ENCODE results near the gene CD14. TPM values are rescaled to one million over a fixed set of nuclear protein-coding genes. Genes with fewer than 3 reads are reported as not detected.
"Not testable (repeated sequence)": the region's sequence is repeated elsewhere in the genome, so short reads cannot be mapped to it uniquely, and the experiment has no call there.

Gene CD14
- total RNA-seq, 1 experiment from 2014 or later: 0.63 TPM

GRCh38 chr5:140672455-140673186 lies 39.6 kb upstream of the CD14 start:
- peaks cover 7% of the 10 kb centered on the region for H3K4me1 Mint-ChIP-seq
- DNase-seq (ENCODE audit: low spot score) (peak; percentile 22), ATAC-seq (peak; percentile 22)
- peaks cover 57% of the 10 kb centered on the region for H3K36me3 Mint-ChIP-seq
- no peak overlapping the region for H3K4me3 Mint-ChIP-seq
- H3K9me3 Mint-ChIP-seq: no peaks in the 10 kb centered on the region
- ChIA-PET CTCF (interaction anchor here (0.6 to 1.6 kb wide), 3 partner anchors 38 to 326 kb away, joined by 3 to 4 read pairs (median 4); partner anchors contain the start of gene HBEGF), POLR2A (interaction anchor here (0.9 to 1.1 kb wide), 2 partner anchors 7 to 108 kb away, joined by 3 to 4 read pairs; partner anchors contain the start of genes APBB3 and WDR55)
- TF ChIP-seq CREB1 (CRISPR knock-in tag; IDR thresholded peaks at IDR 0.05) (no peak), JAZF1 (CRISPR knock-in tag; IDR thresholded peaks at IDR 0.05) (no peak), MXD4 (CRISPR knock-in tag; IDR thresholded peaks at IDR 0.05; ENCODE audit: borderline replicate concordance) (no peak), ZNF396 (CRISPR knock-in tag; IDR thresholded peaks at IDR 0.05; ENCODE audit: borderline replicate concordance) (no peak), MYBL2 (CRISPR knock-in tag; IDR thresholded peaks at IDR 0.05) (no peak), ZNF423 (CRISPR knock-in tag; IDR thresholded peaks at IDR 0.05) (no peak)
- TF ChIP-seq, protein P1, sequence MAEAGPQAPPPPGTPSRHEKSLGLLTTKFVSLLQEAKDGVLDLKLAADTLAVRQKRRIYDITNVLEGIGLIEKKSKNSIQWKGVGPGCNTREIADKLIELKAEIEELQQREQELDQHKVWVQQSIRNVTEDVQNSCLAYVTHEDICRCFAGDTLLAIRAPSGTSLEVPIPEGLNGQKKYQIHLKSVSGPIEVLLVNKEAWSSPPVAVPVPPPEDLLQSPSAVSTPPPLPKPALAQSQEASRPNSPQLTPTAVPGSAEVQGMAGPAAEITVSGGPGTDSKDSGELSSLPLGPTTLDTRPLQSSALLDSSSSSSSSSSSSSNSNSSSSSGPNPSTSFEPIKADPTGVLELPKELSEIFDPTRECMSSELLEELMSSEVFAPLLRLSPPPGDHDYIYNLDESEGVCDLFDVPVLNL (CRISPR knock-in tag; IDR thresholded peaks at IDR 0.05; ENCODE audit: borderline replicate concordance, low read depth): no peak
- TF ChIP-seq, protein P2, sequence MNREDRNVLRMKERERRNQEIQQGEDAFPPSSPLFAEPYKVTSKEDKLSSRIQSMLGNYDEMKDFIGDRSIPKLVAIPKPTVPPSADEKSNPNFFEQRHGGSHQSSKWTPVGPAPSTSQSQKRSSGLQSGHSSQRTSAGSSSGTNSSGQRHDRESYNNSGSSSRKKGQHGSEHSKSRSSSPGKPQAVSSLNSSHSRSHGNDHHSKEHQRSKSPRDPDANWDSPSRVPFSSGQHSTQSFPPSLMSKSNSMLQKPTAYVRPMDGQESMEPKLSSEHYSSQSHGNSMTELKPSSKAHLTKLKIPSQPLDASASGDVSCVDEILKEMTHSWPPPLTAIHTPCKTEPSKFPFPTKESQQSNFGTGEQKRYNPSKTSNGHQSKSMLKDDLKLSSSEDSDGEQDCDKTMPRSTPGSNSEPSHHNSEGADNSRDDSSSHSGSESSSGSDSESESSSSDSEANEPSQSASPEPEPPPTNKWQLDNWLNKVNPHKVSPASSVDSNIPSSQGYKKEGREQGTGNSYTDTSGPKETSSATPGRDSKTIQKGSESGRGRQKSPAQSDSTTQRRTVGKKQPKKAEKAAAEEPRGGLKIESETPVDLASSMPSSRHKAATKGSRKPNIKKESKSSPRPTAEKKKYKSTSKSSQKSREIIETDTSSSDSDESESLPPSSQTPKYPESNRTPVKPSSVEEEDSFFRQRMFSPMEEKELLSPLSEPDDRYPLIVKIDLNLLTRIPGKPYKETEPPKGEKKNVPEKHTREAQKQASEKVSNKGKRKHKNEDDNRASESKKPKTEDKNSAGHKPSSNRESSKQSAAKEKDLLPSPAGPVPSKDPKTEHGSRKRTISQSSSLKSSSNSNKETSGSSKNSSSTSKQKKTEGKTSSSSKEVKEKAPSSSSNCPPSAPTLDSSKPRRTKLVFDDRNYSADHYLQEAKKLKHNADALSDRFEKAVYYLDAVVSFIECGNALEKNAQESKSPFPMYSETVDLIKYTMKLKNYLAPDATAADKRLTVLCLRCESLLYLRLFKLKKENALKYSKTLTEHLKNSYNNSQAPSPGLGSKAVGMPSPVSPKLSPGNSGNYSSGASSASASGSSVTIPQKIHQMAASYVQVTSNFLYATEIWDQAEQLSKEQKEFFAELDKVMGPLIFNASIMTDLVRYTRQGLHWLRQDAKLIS (CRISPR knock-in tag; IDR thresholded peaks at IDR 0.05; ENCODE audit: borderline replicate concordance): no peak
- H3K27ac Mint-ChIP-seq: no peak overlapping the region
- no peaks in the 10 kb centered on the region for H3K27me3 Mint-ChIP-seq (ENCODE audit: low read depth)

- peak overlapping the region; percentile 36 for H3K27ac Mint-ChIP-seq
- no peaks in the 10 kb centered on the region for H3K27me3 Mint-ChIP-seq (ENCODE audit: low read depth)
- peaks cover 7% of the 10 kb centered on the region for H3K4me1 Mint-ChIP-seq
- no peak for TF ChIP-seq TP53 (CRISPR knock-in tag; IDR thresholded peaks at IDR 0.05)
- TF ChIP-seq ETV6 (CRISPR knock-in tag; IDR thresholded peaks at IDR 0.05): no peak
- TF ChIP-seq NFYB (CRISPR knock-in tag; conservative IDR thresholded peaks at IDR 0.05; ENCODE audit: low read depth): no peak
- TF ChIP-seq NFATC4 (CRISPR knock-in tag; IDR thresholded peaks at IDR 0.05): no peak
- TF ChIP-seq, protein P1 (CRISPR knock-in tag; IDR thresholded peaks at IDR 0.05; ENCODE audit: borderline replicate concordance, low read depth): no peak
- H3K4me3 Mint-ChIP-seq: peak overlapping the region; percentile 39; the same call in 1 of the 2 replicates
- ChIA-PET CTCF (interaction anchor here (1.6 kb wide), 1 partner anchor 37 kb away, joined by 4 read pairs; no protein-coding TSS in a partner anchor), POLR2A (interaction anchor here (0.7 kb wide), 1 partner anchor 1837 kb away, joined by 3 read pairs; no protein-coding TSS in a partner anchor)
- ATAC-seq: no peak; the same call in none of the 2 replicates
- H3K36me3 Mint-ChIP-seq: peaks cover 56% of the 10 kb centered on the region
- DNase-seq (ENCODE audit: low spot score): no peak
- no peaks in the 10 kb centered on the region for H3K9me3 Mint-ChIP-seq
These were observed 38.6 kb upstream of the CD14 start for GRCh38 chr5:140671472-140672125.

DNA sequence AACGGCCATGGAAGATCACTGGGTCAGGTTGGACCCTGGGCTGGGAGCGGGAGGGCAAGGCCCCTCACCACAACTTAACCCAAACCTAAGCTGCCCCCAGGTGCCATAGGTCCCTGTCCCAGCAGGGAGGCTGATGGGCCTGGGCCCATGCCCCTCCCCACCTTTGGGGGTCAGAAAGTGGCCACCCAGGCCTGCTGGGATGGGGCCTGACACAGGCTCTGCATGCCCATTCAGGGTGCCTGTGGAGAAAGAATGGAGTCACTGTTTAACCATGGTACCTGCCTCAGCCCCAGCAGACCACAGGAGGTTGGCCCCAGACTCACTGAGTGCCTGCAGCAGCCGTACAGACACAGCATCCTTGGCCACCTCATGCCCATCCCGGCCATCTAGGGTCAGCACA lies 38.1 kb upstream of the CD14 start:
- ChIA-PET POLR2A (interaction anchor here (0.5 kb wide), 1 partner anchor 58 kb away, joined by 4 read pairs; no protein-coding TSS in a partner anchor), CTCF (interaction anchor here (1.6 kb wide), 1 partner anchor 36 kb away, joined by 4 read pairs; no protein-coding TSS in a partner anchor)
- H3K27ac Mint-ChIP-seq; ATAC-seq; H3K4me3 Mint-ChIP-seq; H3K27me3 Mint-ChIP-seq (ENCODE audit: low read depth); DNase-seq (ENCODE audit: low spot score); H3K9me3 Mint-ChIP-seq: not testable (repeated sequence)
- H3K36me3 Mint-ChIP-seq: peaks cover 51% of the 10 kb centered on the region
- peaks cover 10% of the 10 kb centered on the region for H3K4me1 Mint-ChIP-seq

Measured in WTC11 (cell line).